GM23338 (cell line): ENCODE data around the gene NOLC1.

Experiments
- CREB1 ChIP-seq: fragments of 250-450 bp; sonication (Bioruptor Pico); IDR thresholded peaks from 2 replicates; pipeline ENCODE4 v1.5.0; 2020; ENCODE audit warnings: low read depth, mild to moderate bottlenecking, moderate library complexity
- CTCF ChIP-seq, 2 experiments: fragments of 200-600 bp in 1 of 2; sonication (generic) in 1 of 2; conservative IDR thresholded peaks; 2 replicates each; pipeline versions ENCODE4 v1.5.1 to v1.6.1; 2016 to 2017; ENCODE audit warnings: antibody characterized with exemption in 2 of 2, low read depth in 2 of 2, mild to moderate bottlenecking in 2 of 2, moderate library complexity in 1 of 2
- EZH2 ChIP-seq: fragments of 200-600 bp; sonication (generic); IDR thresholded peaks from one replicate; pipeline ENCODE4 v1.8.0; 2017; ENCODE audit warnings: antibody characterized with exemption, mild to moderate bottlenecking, low read depth; ENCODE audit not compliant: unreplicated experiment
- EZH2phosphoT487 ChIP-seq: fragments of 200-600 bp; sonication (generic); IDR thresholded peaks from one replicate; pipeline ENCODE4 v1.8.1; 2018; ENCODE audit warnings: antibody characterized with exemption; ENCODE audit not compliant: unreplicated experiment
- JUNB ChIP-seq: IDR thresholded peaks from one replicate; pipeline ENCODE4 v1.6.1; 2016; ENCODE audit warnings: antibody characterized with exemption; ENCODE audit not compliant: unreplicated experiment
- POLR2AphosphoS5 ChIP-seq: IDR thresholded peaks from 2 replicates; pipeline ENCODE4 v1.6.1; 2016; ENCODE audit warnings: antibody characterized with exemption, low read depth
- REST ChIP-seq: IDR thresholded peaks from one replicate; pipeline ENCODE4 v1.6.1; 2018; ENCODE audit warnings: antibody characterized with exemption; ENCODE audit not compliant: unreplicated experiment
- STAT1 ChIP-seq: IDR thresholded peaks from one replicate; pipeline ENCODE4 v1.6.1; 2016; ENCODE audit warnings: antibody characterized with exemption; ENCODE audit not compliant: unreplicated experiment

- TF ChIP-seq EZH2phosphoT487 (no peak), CTCF (conservative IDR thresholded peaks at IDR 0.05; ENCODE audit: low read depth in 2 of 2) (no peak), EZH2 (no peak), CREB1 (CRISPR knock-in tag) (no peak), POLR2AphosphoS5 (no peak), JUNB (no peak), STAT1 (no peak), REST (no peak)
Observed at GRCh38 chr10:102200751-102201640, 48.8 kb downstream of the NOLC1 start.
